ENCODE results near the gene APBA2. TPM values are rescaled to one million over a fixed set of nuclear protein-coding genes. Genes with fewer than 3 reads are reported as not detected.

The APBA2 gene
- total RNA-seq, 2 experiments from 2014 or later = not detected

DNA sequence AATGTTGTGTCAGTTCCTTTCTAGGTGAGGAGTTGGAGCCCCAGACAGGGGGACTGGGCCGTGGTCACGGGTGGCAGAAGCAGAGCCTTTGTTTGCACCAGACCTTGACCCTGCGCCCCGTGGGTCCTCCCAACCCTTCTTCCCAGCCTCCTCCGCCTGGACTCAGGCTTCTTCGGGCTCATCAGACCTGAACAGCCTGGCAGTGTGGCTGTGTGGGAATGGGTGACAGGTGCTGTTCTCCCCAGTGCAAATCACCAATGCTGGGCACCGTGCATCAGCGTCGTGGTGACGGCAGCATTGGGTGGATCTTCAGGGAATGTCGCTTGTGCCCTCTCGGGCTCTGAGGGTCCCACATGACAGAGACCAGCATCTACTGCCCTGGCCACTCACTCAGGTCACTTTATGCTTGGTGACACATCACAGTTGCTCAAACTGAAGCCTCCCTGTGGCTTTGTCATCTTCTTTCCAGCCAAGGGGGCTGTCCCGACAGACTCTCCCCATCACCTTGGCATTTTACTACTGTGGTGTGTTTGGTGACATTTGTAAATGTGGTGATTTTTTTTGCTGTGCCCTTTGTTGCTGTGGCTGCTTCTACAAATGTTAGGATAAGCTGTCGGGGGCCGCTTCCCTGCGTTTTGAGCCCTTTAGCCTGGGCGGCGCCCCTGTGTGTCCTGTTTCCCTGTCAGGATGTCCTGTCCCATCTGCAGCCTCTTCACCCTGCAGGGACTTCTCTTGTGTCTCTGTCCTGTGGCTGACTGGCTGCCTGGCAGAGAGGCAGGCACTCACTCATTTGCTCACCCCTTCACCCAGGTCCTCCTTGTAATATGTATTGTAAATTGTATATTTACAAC lies 14.5 kb downstream of the APBA2 start:
- no peaks in the 10 kb centered on the region for H4K20me1 ChIP-seq (ENCODE audit: insufficient read depth, low read length)
- H3K4me3 ChIP-seq (ENCODE audit: low read depth, low read length, poor library complexity, severe bottlenecking) = no peak overlapping the region
- no peaks in the 10 kb centered on the region for H3K79me2 ChIP-seq (ENCODE audit: insufficient read depth, low read depth, low read length)
- H3K36me3 ChIP-seq (ENCODE audit: insufficient read depth, low read length) = no peaks in the 10 kb centered on the region
- H2AFZ ChIP-seq (ENCODE audit: low read length) = no peak overlapping the region
- CTCF ChIA-PET (ENCODE audit: unreplicated experiment) = no interaction called here
- POLR2A ChIA-PET = no interaction called here
- BruUV-seq (replicated peaks) = no TSS peak
- no peak overlapping the region for H3K27ac ChIP-seq (ENCODE audit: low read depth, low read length, poor library complexity, severe bottlenecking)
- DNase-seq (ENCODE audit: low spot score) = no peak
- no peaks in the 10 kb centered on the region for H3K9me3 ChIP-seq (ENCODE audit: low read length)
- intact Hi-C loops (cut with micrococcal nuclease; ENCODE audit: unreplicated experiment) = no loop called here
- H3K4me2 ChIP-seq (ENCODE audit: low read length) = no peak overlapping the region
- no peaks in the 10 kb centered on the region for H3K9me2 ChIP-seq (ENCODE audit: insufficient read depth, low read length)
- TF ChIP-seq EZH2phosphoT487 (IDR thresholded peaks at IDR 0.05; ENCODE audit: borderline replicate concordance, low read depth, low read length) = no peak
- TF ChIP-seq, protein P1, sequence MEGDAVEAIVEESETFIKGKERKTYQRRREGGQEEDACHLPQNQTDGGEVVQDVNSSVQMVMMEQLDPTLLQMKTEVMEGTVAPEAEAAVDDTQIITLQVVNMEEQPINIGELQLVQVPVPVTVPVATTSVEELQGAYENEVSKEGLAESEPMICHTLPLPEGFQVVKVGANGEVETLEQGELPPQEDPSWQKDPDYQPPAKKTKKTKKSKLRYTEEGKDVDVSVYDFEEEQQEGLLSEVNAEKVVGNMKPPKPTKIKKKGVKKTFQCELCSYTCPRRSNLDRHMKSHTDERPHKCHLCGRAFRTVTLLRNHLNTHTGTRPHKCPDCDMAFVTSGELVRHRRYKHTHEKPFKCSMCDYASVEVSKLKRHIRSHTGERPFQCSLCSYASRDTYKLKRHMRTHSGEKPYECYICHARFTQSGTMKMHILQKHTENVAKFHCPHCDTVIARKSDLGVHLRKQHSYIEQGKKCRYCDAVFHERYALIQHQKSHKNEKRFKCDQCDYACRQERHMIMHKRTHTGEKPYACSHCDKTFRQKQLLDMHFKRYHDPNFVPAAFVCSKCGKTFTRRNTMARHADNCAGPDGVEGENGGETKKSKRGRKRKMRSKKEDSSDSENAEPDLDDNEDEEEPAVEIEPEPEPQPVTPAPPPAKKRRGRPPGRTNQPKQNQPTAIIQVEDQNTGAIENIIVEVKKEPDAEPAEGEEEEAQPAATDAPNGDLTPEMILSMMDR (conservative IDR thresholded peaks at IDR 0.05; ENCODE audit: low read length) = no peak
- H3K4me1 ChIP-seq (ENCODE audit: insufficient read depth, low read length, poor library complexity, severe bottlenecking) = no peaks in the 10 kb centered on the region

DNA sequence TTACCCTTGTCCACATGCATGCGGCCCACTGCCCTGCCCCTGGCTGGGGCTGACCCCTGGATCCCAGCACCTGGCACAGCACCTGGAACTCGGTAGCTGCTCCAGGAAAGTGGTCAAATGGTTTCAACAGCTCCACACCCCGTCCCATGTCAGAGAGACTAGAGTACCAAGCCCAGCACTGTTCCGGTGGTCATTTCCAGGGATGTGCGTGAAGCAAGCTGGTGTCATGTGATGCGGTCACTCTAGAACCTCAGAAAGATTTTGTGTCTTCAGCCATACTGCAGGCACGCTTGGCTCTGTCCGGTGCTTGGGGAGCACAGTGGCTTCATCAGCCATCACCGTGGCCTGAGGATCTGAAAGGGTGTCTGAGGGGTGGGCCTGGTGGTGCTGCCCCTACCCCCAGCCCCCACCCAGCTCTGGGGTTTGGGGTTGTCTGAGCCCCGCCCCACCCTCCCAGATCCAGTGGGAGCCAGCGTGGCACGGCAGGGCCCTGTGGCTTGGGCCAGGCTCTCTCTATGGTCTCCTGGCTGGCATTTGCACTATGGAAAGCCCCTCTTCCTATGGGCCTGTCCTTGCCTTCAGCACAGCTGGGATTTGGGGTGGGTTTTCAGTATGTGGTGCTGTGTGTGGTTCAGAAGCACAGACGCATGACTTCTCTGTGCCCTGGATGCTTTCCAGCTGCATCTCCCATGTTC lies 15.3 kb downstream of the APBA2 start:
- DNase-seq (ENCODE audit: low spot score) = no peak
- Histone ChIP-seq H3K4me2 (ENCODE audit: low read length) (no peak overlapping the region), H3K9me3 (ENCODE audit: low read length) (no peaks in the 10 kb centered on the region), H3K27ac (ENCODE audit: low read depth, low read length, poor library complexity, severe bottlenecking) (no peak overlapping the region), H4K20me1 (ENCODE audit: insufficient read depth, low read length) (no peaks in the 10 kb centered on the region), H3K79me2 (ENCODE audit: insufficient read depth, low read depth, low read length) (no peaks in the 10 kb centered on the region), H2AFZ (ENCODE audit: low read length) (no peak overlapping the region), H3K9me2 (ENCODE audit: insufficient read depth, low read length) (no peaks in the 10 kb centered on the region), H3K4me3 (ENCODE audit: low read depth, low read length, poor library complexity, severe bottlenecking) (no peak overlapping the region), H3K4me1 (ENCODE audit: insufficient read depth, low read length, poor library complexity, severe bottlenecking) (no peaks in the 10 kb centered on the region), H3K36me3 (ENCODE audit: insufficient read depth, low read length) (no peaks in the 10 kb centered on the region)
- intact Hi-C loops (cut with micrococcal nuclease; ENCODE audit: unreplicated experiment) = no loop called here
- no peak for TF ChIP-seq EZH2phosphoT487 (IDR thresholded peaks at IDR 0.05; ENCODE audit: borderline replicate concordance, low read depth, low read length)
- TF ChIP-seq, protein P1 (conservative IDR thresholded peaks at IDR 0.05; ENCODE audit: low read length) = no peak
- POLR2A ChIA-PET = no interaction called here
- CTCF ChIA-PET (ENCODE audit: unreplicated experiment) = no interaction called here
- BruUV-seq (replicated peaks) = no TSS peak

DNA sequence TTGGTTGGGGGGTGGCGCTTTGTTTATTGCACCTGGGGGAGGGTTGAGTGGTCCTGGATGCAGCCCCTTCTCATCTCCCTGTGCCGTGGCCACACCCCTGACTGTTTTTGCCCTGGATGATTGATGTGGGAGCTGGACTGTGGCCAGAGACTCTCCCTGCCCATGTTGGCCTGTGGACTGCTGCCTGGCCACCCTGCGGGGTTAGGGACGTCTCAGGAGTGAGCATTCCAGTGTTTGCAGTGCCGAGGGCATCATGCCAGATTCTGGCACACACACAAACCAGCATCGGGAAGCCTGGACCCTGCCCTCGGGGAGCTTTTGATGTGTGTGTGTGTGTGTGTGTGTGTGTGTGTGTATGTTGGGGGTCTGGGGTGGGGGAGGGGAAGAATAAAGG lies 15.8 kb downstream of the APBA2 start:
- Histone ChIP-seq H3K9me3 (ENCODE audit: low read length) (no peaks in the 10 kb centered on the region), H2AFZ (ENCODE audit: low read length) (no peak overlapping the region), H3K4me2 (ENCODE audit: low read length) (no peak overlapping the region), H4K20me1 (ENCODE audit: insufficient read depth, low read length) (no peaks in the 10 kb centered on the region), H3K4me1 (ENCODE audit: insufficient read depth, low read length, poor library complexity, severe bottlenecking) (no peaks in the 10 kb centered on the region), H3K4me3 (ENCODE audit: low read depth, low read length, poor library complexity, severe bottlenecking) (no peak overlapping the region), H3K27ac (ENCODE audit: low read depth, low read length, poor library complexity, severe bottlenecking) (no peak overlapping the region), H3K79me2 (ENCODE audit: insufficient read depth, low read depth, low read length) (no peaks in the 10 kb centered on the region), H3K9me2 (ENCODE audit: insufficient read depth, low read length) (no peaks in the 10 kb centered on the region), H3K36me3 (ENCODE audit: insufficient read depth, low read length) (no peaks in the 10 kb centered on the region)
- intact Hi-C loops (cut with micrococcal nuclease; ENCODE audit: unreplicated experiment) = no loop called here
- POLR2A ChIA-PET = no interaction called here
- TF ChIP-seq, protein P1 (conservative IDR thresholded peaks at IDR 0.05; ENCODE audit: low read length) = no peak
- TF ChIP-seq EZH2phosphoT487 (IDR thresholded peaks at IDR 0.05; ENCODE audit: borderline replicate concordance, low read depth, low read length) = no peak
- CTCF ChIA-PET (ENCODE audit: unreplicated experiment) = no interaction called here
- DNase-seq (ENCODE audit: low spot score) = no peak
- BruUV-seq (replicated peaks) = no TSS peak

Measured in OCI-LY7 (cell line).